Mammary microvascular endothelial cell (primary cell): Measurements from ENCODE around the gene OR51A4. TPM values are rescaled to one million over a fixed set of nuclear protein-coding genes. Genes with fewer than 3 reads are reported as not detected.

Source experiments
- total RNA-seq: library from RNA; depleted of rRNA; stranded (reverse); fragments of >200 nt; gene quantifications from 2 replicates; pipeline ENCODE4 v1.2.3, GENCODE V29; 2015

Gene OR51A4, protein sequence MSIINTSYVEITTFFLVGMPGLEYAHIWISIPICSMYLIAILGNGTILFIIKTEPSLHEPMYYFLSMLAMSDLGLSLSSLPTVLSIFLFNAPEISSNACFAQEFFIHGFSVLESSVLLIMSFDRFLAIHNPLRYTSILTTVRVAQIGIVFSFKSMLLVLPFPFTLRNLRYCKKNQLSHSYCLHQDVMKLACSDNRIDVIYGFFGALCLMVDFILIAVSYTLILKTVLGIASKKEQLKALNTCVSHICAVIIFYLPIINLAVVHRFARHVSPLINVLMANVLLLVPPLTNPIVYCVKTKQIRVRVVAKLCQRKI
- not detected in 2 replicates for total RNA-seq

DNA sequence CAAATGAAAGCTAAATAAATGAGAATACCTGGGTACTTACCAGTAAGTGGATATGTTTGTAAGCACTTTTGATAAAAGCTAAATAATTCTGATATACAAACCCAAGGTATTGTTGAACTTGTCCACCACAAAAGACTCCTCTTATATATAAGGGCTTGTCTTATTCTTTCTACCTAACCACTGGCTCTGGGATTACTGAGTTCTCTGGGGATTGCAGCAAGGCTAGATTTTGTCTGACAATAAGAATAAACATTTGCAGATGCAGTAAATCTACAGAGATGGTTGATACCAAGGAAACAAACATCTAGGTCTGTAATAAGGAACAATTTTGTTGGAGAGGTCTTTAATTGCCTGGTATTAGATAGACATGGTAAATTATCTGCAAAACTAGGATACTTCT is at the start of gene OR51A4:
Gene OR51A4, minus strand, starts transcription at position 101 of the 400 bp plus-strand sequence. CDS start 505 bp downstream, outside the sequence.

DNA sequence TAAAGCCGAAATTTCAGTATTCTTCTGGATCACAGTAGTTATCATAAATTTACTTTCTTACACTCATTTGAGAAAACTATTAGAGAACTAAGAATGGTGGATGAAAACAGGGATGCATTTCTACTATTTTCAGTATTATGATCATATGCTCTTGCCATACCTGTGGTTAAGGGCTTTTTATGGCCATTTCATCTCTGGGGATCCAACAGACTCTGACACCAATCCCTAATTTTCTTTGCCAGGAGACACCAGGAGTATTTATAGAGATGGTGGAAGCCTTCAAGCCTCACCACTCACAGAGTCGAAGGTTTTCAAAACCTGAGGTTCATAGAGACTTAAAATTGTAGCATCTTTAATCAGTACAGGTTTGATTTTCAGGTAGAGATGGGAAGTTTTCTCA is 47.1 kb upstream of the OR51A4 start, which contains the start of gene OR51L1:
Gene OR51L1, plus strand, starts transcription at position 301 of the 400 bp plus-strand sequence. CDS start 4,132 bp downstream, outside the sequence.

DNA sequence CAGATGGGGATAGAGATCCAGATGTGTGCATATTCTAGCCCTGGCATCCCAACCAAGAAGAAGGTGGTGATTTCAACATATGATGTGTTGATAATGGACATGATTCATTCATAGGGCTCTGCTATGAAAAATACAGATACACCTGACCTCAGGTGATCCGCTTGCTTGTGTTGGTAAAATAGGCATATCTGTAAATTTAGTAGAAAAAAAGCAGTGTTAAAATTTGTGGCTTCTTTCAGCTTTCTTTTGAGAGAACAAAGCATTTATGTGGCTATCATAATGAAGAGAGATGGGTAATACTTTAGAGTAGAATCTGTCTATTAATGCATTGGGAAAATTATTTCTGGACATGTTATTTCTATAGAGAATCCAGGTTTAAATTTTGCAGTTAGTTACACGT is 8.2 kb upstream of the OR51A4 start, which contains the start of gene OR51A2:
Gene OR51A2, minus strand, starts transcription at position 101 of the 400 bp plus-strand sequence. Its CDS starts 0 bp downstream, at position 101.

DNA sequence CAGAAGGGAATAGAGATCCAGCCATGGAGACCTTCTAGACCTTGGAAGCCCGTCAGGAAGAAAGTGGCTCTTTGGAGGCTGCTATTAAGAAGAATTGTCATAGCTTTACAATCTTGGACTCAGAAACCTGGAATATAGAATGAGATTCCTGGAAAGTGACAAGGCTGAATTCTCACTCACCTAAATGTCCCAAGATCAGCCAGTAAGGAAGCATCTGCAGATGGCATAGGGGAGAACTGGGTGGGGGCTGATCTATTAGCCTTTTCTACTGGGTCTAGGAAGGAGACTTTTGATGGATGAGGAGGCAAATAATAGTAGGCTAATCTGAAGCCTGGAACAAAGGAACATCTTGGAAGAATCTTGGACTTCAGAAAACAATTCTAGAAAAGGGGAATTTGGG is 23.2 kb downstream of the OR51A4 start, which contains the start of gene OR51G1:
Gene OR51G1, minus strand, starts transcription at position 101 of the 400 bp plus-strand sequence. Its CDS starts 0 bp downstream, at position 101.

DNA sequence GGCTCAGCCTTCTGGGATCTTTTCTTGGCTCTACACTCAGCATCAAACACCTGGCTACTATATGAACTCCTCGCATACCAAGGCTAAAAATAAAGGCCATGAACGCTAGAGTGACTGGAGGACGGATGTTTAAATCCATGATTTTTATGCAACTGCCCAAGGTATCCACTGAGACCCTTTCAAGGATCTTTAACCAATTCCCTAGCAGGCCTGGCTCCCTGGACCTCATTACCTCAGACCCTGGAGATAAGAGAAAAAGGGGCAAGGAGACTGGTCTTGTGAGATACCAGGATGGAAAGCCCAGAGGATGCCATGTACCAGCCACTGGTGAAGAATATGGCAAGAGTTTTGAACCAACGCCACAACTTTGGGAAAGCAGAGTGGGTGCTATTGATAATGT is 28.2 kb downstream of the OR51A4 start, which contains the start of gene OR51G2:
Gene OR51G2, minus strand, starts transcription at position 101 of the 400 bp plus-strand sequence. CDS start 3,687 bp downstream, outside the sequence.

DNA sequence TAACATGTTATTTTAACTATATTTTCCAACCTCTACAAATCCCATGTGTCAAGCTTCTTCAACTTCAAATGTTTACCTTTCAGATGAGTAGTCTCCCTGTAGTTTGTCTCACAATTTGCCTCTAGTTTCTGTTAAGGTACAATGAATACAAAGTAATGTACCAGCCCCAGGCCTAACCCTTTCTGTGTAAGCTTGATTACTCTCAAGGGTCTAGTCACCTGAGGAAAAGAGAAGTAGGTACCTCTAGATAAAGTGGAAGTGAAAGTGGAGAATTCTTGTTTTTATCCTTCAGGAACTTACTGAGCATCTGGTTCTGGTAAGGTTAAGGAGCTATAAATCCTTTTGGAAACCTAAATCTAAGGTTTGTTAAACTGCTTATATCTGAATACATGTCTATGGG is 43.9 kb downstream of the OR51A4 start, which contains the start of gene OR51A7:
Gene OR51A7, plus strand, starts transcription at position 300 of the 400 bp plus-strand sequence. CDS start 3,587 bp downstream, outside the sequence.

Other genes starting within 250 kb of the OR51A4 start
- gene OR51E2, start 249.8 kb downstream of the OR51A4 start, total RNA-seq, result not detected in 2 replicates
- gene MMP26, start 242.8 kb downstream of the OR51A4 start, total RNA-seq, result not detected in 2 replicates
- not detected in 2 replicates for gene OR51F1, start 177.7 kb downstream of the OR51A4 start, total RNA-seq
- gene OR52R1, start 143.2 kb downstream of the OR51A4 start, total RNA-seq, result not detected in 2 replicates
- not detected in 2 replicates for gene OR51F2, start 126.3 kb downstream of the OR51A4 start, total RNA-seq
- not detected in 2 replicates for gene OR51S1, start 98.4 kb downstream of the OR51A4 start, total RNA-seq
- not detected in 2 replicates for gene OR51T1, start 65.7 kb downstream of the OR51A4 start, total RNA-seq
- gene OR51A7, start 43.8 kb downstream of the OR51A4 start, total RNA-seq, result not detected in 2 replicates
- not detected in 2 replicates for gene OR51G2, start 28.3 kb downstream of the OR51A4 start, total RNA-seq
- gene OR51G1, start 23.3 kb downstream of the OR51A4 start, total RNA-seq, result not detected in 2 replicates
- gene OR51A2, start 8.1 kb upstream of the OR51A4 start, total RNA-seq, result not detected in 2 replicates
- gene OR51L1, start 47.2 kb upstream of the OR51A4 start, total RNA-seq, result not detected in 2 replicates
- gene OR52J3, start 98.9 kb upstream of the OR51A4 start, total RNA-seq, result not detected in 2 replicates
- not detected in 2 replicates for gene OR52E2, start 112.0 kb upstream of the OR51A4 start, total RNA-seq
- gene OR52E1, start 122.0 kb upstream of the OR51A4 start, total RNA-seq, result not detected in 2 replicates
- not detected in 2 replicates for gene OR52A5, start 190.8 kb upstream of the OR51A4 start, total RNA-seq
- gene OR52A1, start 207.2 kb upstream of the OR51A4 start, total RNA-seq, result not detected in 2 replicates